Neural progenitor cell (in vitro differentiated cells): ENCODE results near the gene DIAPH3. TPM values are rescaled to one million over a fixed set of nuclear protein-coding genes. Genes with fewer than 3 reads are reported as not detected.

Experiments used
- DNase-seq: peaks from one replicate; pipeline ENCODE4 v3.0.0-alpha.2; 2016; ENCODE audit warnings: low spot score
- H2AFZ ChIP-seq: fragments of 200-600 bp; sonication (generic); replicated peaks from 2 replicates; pipeline ENCODE4 v1.6.1; 2016; ENCODE audit warnings: antibody characterized with exemption
- H3F3A ChIP-seq: fragments of 200-600 bp; sonication (generic); 2 replicates; pipeline ENCODE4 v1.6.1; 2016; ENCODE audit warnings: antibody characterized with exemption, low read depth
- H3K27ac ChIP-seq: fragments of 200-600 bp; sonication (generic); 2 replicates; pipeline ENCODE4 v1.5.1; 2016; ENCODE audit warnings: mild to moderate bottlenecking
- H3K27me3 ChIP-seq: fragments of 200-600 bp; sonication (generic); 2 replicates; pipeline ENCODE4 v1.6.1; 2016; ENCODE audit warnings: mild to moderate bottlenecking, moderate library complexity
- H3K36me3 ChIP-seq: fragments of 200-600 bp; sonication (generic); 2 replicates; pipeline ENCODE4 v1.5.1; 2016
- H3K4me1 ChIP-seq: fragments of 200-600 bp; sonication (generic); 2 replicates; pipeline ENCODE4 v1.6.1; 2016; ENCODE audit warnings: mixed run types
- H3K4me2 ChIP-seq: fragments of 200-600 bp; sonication (generic); 2 replicates; pipeline ENCODE4 v1.6.1; 2016
- H3K4me3 ChIP-seq: fragments of 200-600 bp; sonication (generic); 2 replicates; pipeline ENCODE4 v1.5.1; 2016
- H3K79me2 ChIP-seq: fragments of 200-600 bp; sonication (generic); 2 replicates; pipeline ENCODE4 v1.6.1; 2016; ENCODE audit warnings: low read depth
- H3K9ac ChIP-seq: fragments of 200-600 bp; sonication (generic); 2 replicates; pipeline ENCODE4 v1.6.1; 2016
- H3K9me3 ChIP-seq: fragments of 200-600 bp; sonication (generic); 2 replicates; pipeline ENCODE4 v1.5.1; 2016; ENCODE audit warnings: low read depth
- H4K20me1 ChIP-seq: fragments of 200-600 bp; sonication (generic); 2 replicates; pipeline ENCODE4 v1.6.1; 2016; ENCODE audit warnings: low read depth
- H3K27ac Mint-ChIP-seq: 3 replicates; pipeline ENCODE4 v1.8.0; 2021; ENCODE audit warnings: mixed read lengths
- H3K27me3 Mint-ChIP-seq: 2 replicates; pipeline ENCODE4 v1.8.0; 2022; ENCODE audit warnings: low read depth, mild to moderate bottlenecking, inconsistent platforms, moderate library complexity, mixed read lengths; ENCODE audit not compliant: insufficient read depth
- H3K36me3 Mint-ChIP-seq: 3 replicates; pipeline ENCODE4 v1.8.0; 2021; ENCODE audit warnings: mixed read lengths
- H3K4me1 Mint-ChIP-seq: 3 replicates; pipeline ENCODE4 v1.8.0; 2021; ENCODE audit warnings: mixed read lengths
- H3K4me3 Mint-ChIP-seq: 3 replicates; pipeline ENCODE4 v1.8.0; 2021; ENCODE audit warnings: mild to moderate bottlenecking, moderate library complexity, mixed read lengths
- H3K9me3 Mint-ChIP-seq: 3 replicates; pipeline ENCODE4 v1.8.0; 2020; ENCODE audit warnings: mixed read lengths
- CTCF ChIP-seq: fragments of 200-600 bp; sonication (generic); IDR thresholded peaks from 2 replicates; pipeline ENCODE4 v1.5.1; 2017; ENCODE audit warnings: antibody characterized with exemption, mild to moderate bottlenecking
- EZH2 ChIP-seq: fragments of 200-600 bp; sonication (generic); IDR thresholded peaks from 2 replicates; pipeline ENCODE4 v1.6.1; 2017; ENCODE audit warnings: antibody characterized with exemption, mild to moderate bottlenecking, moderate library complexity
- EZH2phosphoT487 ChIP-seq: fragments of 200-600 bp; sonication (generic); IDR thresholded peaks from 2 replicates; pipeline ENCODE4 v1.6.1; 2017; ENCODE audit warnings: antibody characterized with exemption
- total RNA-seq: library from RNA; depleted of rRNA; stranded (reverse); fragments of >200 nt; gene quantifications from 2 replicates; pipeline ENCODE4 v1.2.3, GENCODE V29; 2015; ENCODE audit warnings: low replicate concordance

Gene DIAPH3
- total RNA-seq, 1 donor from 2014 or later = 51.5 TPM

GRCh38 chr13:59873309-59873708 lies 290.4 kb downstream of the DIAPH3 start:
- no peak for DNase-seq
- Histone ChIP-seq H3K4me1 (no peaks in the 10 kb centered on the region), H3K4me3 (no peak overlapping the region), H3F3A (no peaks in the 10 kb centered on the region), H3K9me3 (no peaks in the 10 kb centered on the region), H3K4me2 (no peak overlapping the region), H3K79me2 (no peaks in the 10 kb centered on the region), H2AFZ (no peak overlapping the region), H3K27ac (no peak overlapping the region), H4K20me1 (no peaks in the 10 kb centered on the region), H3K36me3 (no peaks in the 10 kb centered on the region), H3K27me3 (no peaks in the 10 kb centered on the region), H3K9ac (no peak overlapping the region)
- H3K4me1 Mint-ChIP-seq = no peaks in the 10 kb centered on the region
- no peak for TF ChIP-seq EZH2
- no peak overlapping the region for H3K27ac Mint-ChIP-seq
- peaks cover 2% of the 10 kb centered on the region for H3K27me3 Mint-ChIP-seq
- no peaks in the 10 kb centered on the region for H3K9me3 Mint-ChIP-seq
- H3K4me3 Mint-ChIP-seq = no peak overlapping the region
- H3K36me3 Mint-ChIP-seq = no peaks in the 10 kb centered on the region

- H3K36me3 ChIP-seq = no peaks in the 10 kb centered on the region
- H2AFZ ChIP-seq = no peak overlapping the region
- H3K27me3 Mint-ChIP-seq = no peaks in the 10 kb centered on the region
- no peaks in the 10 kb centered on the region for H3K4me1 Mint-ChIP-seq
- DNase-seq = no peak
- no peaks in the 10 kb centered on the region for H3K27me3 ChIP-seq
- no peaks in the 10 kb centered on the region for H4K20me1 ChIP-seq
- H3K4me1 ChIP-seq = no peaks in the 10 kb centered on the region
- no peaks in the 10 kb centered on the region for H3K9me3 ChIP-seq
- H3K79me2 ChIP-seq = no peaks in the 10 kb centered on the region
- H3K4me3 ChIP-seq = no peak overlapping the region
- TF ChIP-seq EZH2phosphoT487 = no peak
- TF ChIP-seq EZH2 = no peak
- no peak for TF ChIP-seq CTCF
- no peak overlapping the region for H3K4me3 Mint-ChIP-seq
- H3F3A ChIP-seq = no peaks in the 10 kb centered on the region
- no peak overlapping the region for H3K4me2 ChIP-seq
- no peak overlapping the region for H3K27ac ChIP-seq
- no peaks in the 10 kb centered on the region for H3K9me3 Mint-ChIP-seq
- no peaks in the 10 kb centered on the region for H3K36me3 Mint-ChIP-seq
- H3K9ac ChIP-seq = no peak overlapping the region
- no peak overlapping the region for H3K27ac Mint-ChIP-seq
Measured at GRCh38 chr13:59867867-59868266, 295.9 kb downstream of the DIAPH3 start.

- Mint-ChIP-seq H3K27me3 (no peaks in the 10 kb centered on the region), H3K27ac (no peak overlapping the region), H3K36me3 (peaks cover 3% of the 10 kb centered on the region), H3K9me3 (no peaks in the 10 kb centered on the region), H3K4me3 (no peak overlapping the region), H3K4me1 (no peaks in the 10 kb centered on the region)
- no peak for DNase-seq
- H3F3A ChIP-seq = no peaks in the 10 kb centered on the region
- H3K9ac ChIP-seq = no peak overlapping the region
- H4K20me1 ChIP-seq = no peaks in the 10 kb centered on the region
- H3K79me2 ChIP-seq = no peaks in the 10 kb centered on the region
- H3K27ac ChIP-seq = no peak overlapping the region
- no peaks in the 10 kb centered on the region for H3K9me3 ChIP-seq
- H3K27me3 ChIP-seq = no peaks in the 10 kb centered on the region
- TF ChIP-seq EZH2 (no peak), CTCF (no peak), EZH2phosphoT487 (no peak)
- H3K4me1 ChIP-seq = no peaks in the 10 kb centered on the region
- H3K4me2 ChIP-seq = no peak overlapping the region
- H3K36me3 ChIP-seq = no peaks in the 10 kb centered on the region
- no peak overlapping the region for H3K4me3 ChIP-seq
- no peak overlapping the region for H2AFZ ChIP-seq
Measured at GRCh38 chr13:59865398-59865797, 298.3 kb downstream of the DIAPH3 start.

- no peak overlapping the region for H3K4me3 Mint-ChIP-seq
- H3K27me3 Mint-ChIP-seq = no peaks in the 10 kb centered on the region
- Histone ChIP-seq H3K79me2 (no peaks in the 10 kb centered on the region), H2AFZ (no peak overlapping the region), H3K9ac (no peak overlapping the region), H3K9me3 (no peaks in the 10 kb centered on the region), H3K4me3 (no peak overlapping the region), H3K4me1 (no peaks in the 10 kb centered on the region), H3K4me2 (no peak overlapping the region), H3K27ac (no peak overlapping the region), H4K20me1 (no peaks in the 10 kb centered on the region), H3F3A (no peaks in the 10 kb centered on the region), H3K36me3 (no peaks in the 10 kb centered on the region), H3K27me3 (no peaks in the 10 kb centered on the region)
- no peaks in the 10 kb centered on the region for H3K9me3 Mint-ChIP-seq
- no peak overlapping the region for H3K27ac Mint-ChIP-seq
- no peak for DNase-seq
- no peak for TF ChIP-seq EZH2
- no peak for TF ChIP-seq EZH2phosphoT487
- TF ChIP-seq CTCF = no peak
- H3K36me3 Mint-ChIP-seq = peaks cover 3% of the 10 kb centered on the region
- H3K4me1 Mint-ChIP-seq = no peaks in the 10 kb centered on the region
Measured at GRCh38 chr13:59863621-59864020, 300.1 kb downstream of the DIAPH3 start.
